ENCODE results near the gene EPHB6.

- TF ChIP-seq CTCF (IDR thresholded peaks at IDR 0.05) (no peak), POLR2AphosphoS5 (IDR thresholded peaks at IDR 0.05) (no peak), POLR2A (IDR thresholded peaks at IDR 0.05) (no peak)
Measured at GRCh38 chr7:142847353-142847752, 7.5 kb upstream of the EPHB6 start.

Measured in upper lobe of left lung (tissue), 4 donors.